Bronchial epithelial cell (primary cell): ENCODE measurements around the gene SENP8. TPM values are rescaled to one million over a fixed set of nuclear protein-coding genes. Genes with fewer than 3 reads are reported as not detected.

Experiments used
- DNase-seq: peaks from one replicate; pipeline ENCODE4 v3.0.0-alpha.2; 2010; ENCODE audit warnings: low read depth
- FAIRE-seq: peaks from 2 replicates; lab custom pipeline; 2011; peaks lifted over from hg19 to GRCh38; lab: Jason Lieb, UNC
- H3K27me3 ChIP-seq: 2 replicates; pipeline ENCODE4 v1.5.1; 2011; ENCODE audit warnings: low read length; ENCODE audit not compliant: control insufficient read depth, insufficient read depth
- H3K36me3 ChIP-seq: 2 replicates; pipeline ENCODE4 v1.5.1; 2011; ENCODE audit warnings: low read length; ENCODE audit not compliant: control insufficient read depth, insufficient read depth
- H3K4me3 ChIP-seq: 2 replicates; pipeline ENCODE4 v1.5.1; 2011; ENCODE audit warnings: mild to moderate bottlenecking, low read depth, low read length, control low read depth
- CTCF ChIP-seq: IDR thresholded peaks from 2 replicates; pipeline ENCODE4 v1.5.1; 2011; ENCODE audit warnings: mild to moderate bottlenecking, moderate library complexity, low read length, control low read depth, inconsistent platforms; ENCODE audit not compliant: insufficient read depth, severe bottlenecking
- total RNA-seq: library from RNA; depleted of rRNA; stranded (reverse); fragments of >200 nt; gene quantifications from 2 replicates; pipeline ENCODE4 v1.2.1, GENCODE V29; 2014

SENP8 gene
- total RNA-seq, 1 donor from 2014 or later = 1.1 TPM

- TF ChIP-seq CTCF = no peak
- FAIRE-seq (no peak), DNase-seq (no peak)
- Histone ChIP-seq H3K36me3 (no peaks in the 10 kb centered on the region), H3K4me3 (no peak overlapping the region), H3K27me3 (no peaks in the 10 kb centered on the region)
Observed at GRCh38 chr15:72139667-72140066, 21.5 kb downstream of the SENP8 start.

DNA sequence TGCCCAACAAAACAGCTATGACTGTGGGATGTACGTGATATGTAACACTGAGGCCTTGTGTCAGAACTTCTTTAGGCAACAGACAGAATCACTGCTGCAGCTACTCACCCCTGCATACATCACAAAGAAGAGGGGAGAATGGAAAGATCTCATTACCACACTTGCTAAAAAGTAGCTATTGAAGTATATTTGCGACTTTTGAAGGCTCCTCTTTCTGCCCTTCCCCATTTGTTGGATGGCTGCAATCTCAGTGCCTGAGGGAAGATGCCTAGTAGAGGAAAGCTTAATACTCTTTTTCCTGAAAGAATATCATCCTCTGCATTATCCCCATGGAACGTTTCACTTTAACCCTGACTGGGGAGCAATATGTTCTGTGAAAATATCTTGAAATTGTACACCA lies 21.9 kb downstream of the SENP8 start:
- FAIRE-seq (no peak), DNase-seq (no peak)
- TF ChIP-seq CTCF = no peak
- Histone ChIP-seq H3K27me3 (no peaks in the 10 kb centered on the region), H3K36me3 (no peaks in the 10 kb centered on the region), H3K4me3 (no peak overlapping the region)

DNA sequence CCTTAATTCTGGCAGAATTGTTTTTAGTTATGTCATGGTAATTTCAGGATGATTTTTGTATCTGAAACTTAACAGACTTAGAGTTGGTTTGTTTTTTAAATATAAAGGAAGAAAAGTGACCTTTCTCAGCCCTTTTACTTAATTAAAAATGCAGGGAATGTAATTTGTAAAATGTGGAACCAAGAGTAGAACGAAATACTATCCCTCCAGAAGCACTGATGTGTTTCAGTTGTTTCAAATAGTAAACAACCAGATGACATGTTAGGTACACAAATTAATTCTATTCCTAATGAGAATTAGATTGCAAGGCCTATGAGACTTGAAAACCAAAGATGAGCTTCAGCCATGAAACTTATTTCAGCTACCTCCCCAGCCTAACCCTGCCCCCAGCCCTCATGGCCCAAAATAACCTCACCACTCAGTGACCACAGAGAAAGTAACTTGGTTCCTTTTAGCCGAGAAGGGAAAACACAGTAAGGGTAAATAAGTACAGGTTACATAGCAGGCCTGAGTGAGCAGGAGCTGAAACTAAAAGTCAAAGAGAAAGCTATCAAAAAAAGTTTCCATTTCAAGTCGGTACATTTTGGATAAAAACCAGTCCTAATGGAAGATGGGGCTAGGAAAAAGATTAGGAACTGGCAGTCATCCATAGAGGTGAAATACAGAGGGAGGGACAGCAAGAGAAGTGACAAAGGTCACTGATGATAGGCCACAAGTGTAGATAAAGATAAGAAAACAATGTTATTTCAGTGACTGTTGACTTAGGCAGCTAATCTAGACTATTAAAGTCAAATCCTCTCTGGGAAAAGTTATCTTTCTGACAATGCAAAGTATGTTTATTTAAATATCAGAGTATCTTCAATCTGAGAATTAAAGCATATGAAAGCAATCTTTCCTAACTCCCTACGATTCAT lies 23.2 kb downstream of the SENP8 start:
- Histone ChIP-seq H3K27me3 (no peaks in the 10 kb centered on the region), H3K4me3 (no peak overlapping the region), H3K36me3 (no peaks in the 10 kb centered on the region)
- DNase-seq (no peak), FAIRE-seq (no peak)
- TF ChIP-seq CTCF = no peak

- no peak overlapping the region for H3K4me3 ChIP-seq
- no peak for TF ChIP-seq CTCF
- no peaks in the 10 kb centered on the region for H3K27me3 ChIP-seq
- H3K36me3 ChIP-seq = no peaks in the 10 kb centered on the region
- FAIRE-seq (no peak), DNase-seq (no peak)
Observed at GRCh38 chr15:72146221-72146620, 28.0 kb downstream of the SENP8 start.

- Histone ChIP-seq H3K27me3 (no peaks in the 10 kb centered on the region), H3K36me3 (no peaks in the 10 kb centered on the region), H3K4me3 (no peak overlapping the region)
- FAIRE-seq (no peak), DNase-seq (no peak)
- TF ChIP-seq CTCF = no peak
Observed at GRCh38 chr15:72146934-72147333, 28.7 kb downstream of the SENP8 start.

GRCh38 chr15:72147418-72147817 lies 29.2 kb downstream of the SENP8 start:
- FAIRE-seq = no peak

More at GRCh38 chr15:72147418-72147817, 29.2 kb downstream of the SENP8 start:
- H3K27me3 ChIP-seq = no peaks in the 10 kb centered on the region
- H3K4me3 ChIP-seq = no peak overlapping the region
- H3K36me3 ChIP-seq = no peaks in the 10 kb centered on the region
- no peak for TF ChIP-seq CTCF
- DNase-seq = no peak
